ENCODE measurements around the gene MEPE. TPM values are rescaled to one million over a fixed set of nuclear protein-coding genes. Genes with fewer than 3 reads are reported as not detected.

Gene MEPE, protein sequence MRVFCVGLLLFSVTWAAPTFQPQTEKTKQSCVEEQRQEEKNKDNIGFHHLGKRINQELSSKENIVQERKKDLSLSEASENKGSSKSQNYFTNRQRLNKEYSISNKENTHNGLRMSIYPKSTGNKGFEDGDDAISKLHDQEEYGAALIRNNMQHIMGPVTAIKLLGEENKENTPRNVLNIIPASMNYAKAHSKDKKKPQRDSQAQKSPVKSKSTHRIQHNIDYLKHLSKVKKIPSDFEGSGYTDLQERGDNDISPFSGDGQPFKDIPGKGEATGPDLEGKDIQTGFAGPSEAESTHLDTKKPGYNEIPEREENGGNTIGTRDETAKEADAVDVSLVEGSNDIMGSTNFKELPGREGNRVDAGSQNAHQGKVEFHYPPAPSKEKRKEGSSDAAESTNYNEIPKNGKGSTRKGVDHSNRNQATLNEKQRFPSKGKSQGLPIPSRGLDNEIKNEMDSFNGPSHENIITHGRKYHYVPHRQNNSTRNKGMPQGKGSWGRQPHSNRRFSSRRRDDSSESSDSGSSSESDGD
- not detected in 2 replicates for total RNA-seq

DNA sequence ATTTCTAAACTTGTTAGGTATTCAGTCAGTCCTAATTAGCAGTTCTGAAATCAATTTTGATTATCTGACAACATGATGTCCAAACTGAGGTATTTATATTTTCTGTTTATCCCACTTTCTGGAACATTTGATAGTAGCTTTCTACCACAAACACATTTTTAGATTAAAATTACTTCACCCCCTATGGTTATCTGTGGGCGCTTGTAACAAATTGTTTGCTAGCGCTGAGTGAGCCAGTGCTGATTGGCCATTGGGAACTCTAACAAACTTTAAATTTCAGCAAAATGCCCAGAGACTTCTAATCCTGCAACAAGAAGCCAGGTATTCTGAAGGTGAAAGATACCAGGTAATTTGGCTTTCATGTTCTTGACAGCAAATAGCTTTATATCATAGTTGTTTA lies at the start of gene MEPE:
Gene MEPE, plus strand, starts transcription at position 301 of the 400 bp plus-strand sequence. CDS start 1,746 bp downstream, outside the sequence.

GRCh38 chr4:87799301-87800113 lies 33.3 kb upstream of the MEPE start, which contains the start of gene IBSP:
IBSP (plus strand) TSS chr4:87799554; CDS start chr4:87802362, 2,808 bp downstream.

Other genes starting within 250 kb of the MEPE start
- not detected in 2 replicates for gene DSPP, start 224.4 kb upstream of the MEPE start, total RNA-seq
- gene DMP1, start 182.7 kb upstream of the MEPE start, total RNA-seq, result not detected in 2 replicates
- not detected in 2 replicates for gene IBSP, start 33.4 kb upstream of the MEPE start, total RNA-seq
- not detected in 2 replicates for gene SPP1, start 142.7 kb downstream of the MEPE start, total RNA-seq
- 19.1 and 38.7 TPM in 2 replicates for gene PKD2, start 174.7 kb downstream of the MEPE start, total RNA-seq

All from nasal cavity respiratory epithelium epithelial cell of viscerocranial mucosa (primary cell).